DMS 273 (cell line): ENCODE data around the gene MRPL19.
A peak's percentile ranks its signal among the peaks of the same experiment; 100 is the strongest.
"Not testable (repeated sequence)": the region's sequence is repeated elsewhere in the genome, so short reads cannot be mapped to it uniquely, and the experiment has no call there.

Source experiments
- DNase-seq: peaks from one replicate; lab custom pipeline; 2025; ENCODE audit not compliant: unreplicated experiment; lab: John Stamatoyannopoulos, UW

MRPL19 gene

GRCh38 chr2:75657798-75658197 lies 11.2 kb downstream of the MRPL19 start:
- DNase-seq = no peak

DNA sequence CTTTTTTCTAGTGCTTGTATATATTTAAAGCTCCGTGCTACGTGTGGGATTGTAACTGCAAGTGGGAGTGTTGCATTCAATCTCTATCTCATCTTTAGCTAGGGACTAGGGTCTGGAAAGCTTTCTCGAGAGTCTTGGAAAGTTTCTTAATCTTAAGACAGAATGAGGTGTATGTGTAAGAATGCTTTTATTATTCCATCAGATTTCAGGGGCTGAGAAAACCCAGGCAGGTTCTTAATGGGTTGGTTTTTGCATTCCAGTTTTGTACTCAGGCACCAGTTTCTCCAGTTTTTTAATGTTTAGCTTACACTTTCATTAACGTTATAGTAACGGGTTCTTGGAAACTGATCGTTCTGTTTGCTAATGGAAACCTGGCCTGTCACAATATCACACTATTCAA lies 20.3 kb downstream of the MRPL19 start:
- no peak for DNase-seq

DNA sequence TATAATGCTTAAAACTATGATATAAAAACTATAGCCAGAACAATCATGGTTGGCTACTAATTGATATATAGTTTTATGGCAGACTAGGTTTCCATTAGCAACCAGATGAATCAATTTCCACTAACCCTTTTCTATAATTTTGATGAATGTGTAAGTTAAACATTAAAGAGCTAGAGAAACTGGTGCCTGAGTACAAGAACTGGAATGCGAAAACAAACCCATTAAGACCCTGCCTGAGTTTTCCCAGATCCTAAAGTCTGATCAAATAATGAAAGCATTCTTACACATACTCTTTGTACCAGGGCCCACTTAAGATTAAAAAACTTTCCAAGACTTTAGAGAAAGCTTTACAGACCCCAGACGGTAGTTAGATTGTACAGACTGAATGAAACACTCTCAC lies 21.3 kb downstream of the MRPL19 start:
- no peak for DNase-seq

DNA sequence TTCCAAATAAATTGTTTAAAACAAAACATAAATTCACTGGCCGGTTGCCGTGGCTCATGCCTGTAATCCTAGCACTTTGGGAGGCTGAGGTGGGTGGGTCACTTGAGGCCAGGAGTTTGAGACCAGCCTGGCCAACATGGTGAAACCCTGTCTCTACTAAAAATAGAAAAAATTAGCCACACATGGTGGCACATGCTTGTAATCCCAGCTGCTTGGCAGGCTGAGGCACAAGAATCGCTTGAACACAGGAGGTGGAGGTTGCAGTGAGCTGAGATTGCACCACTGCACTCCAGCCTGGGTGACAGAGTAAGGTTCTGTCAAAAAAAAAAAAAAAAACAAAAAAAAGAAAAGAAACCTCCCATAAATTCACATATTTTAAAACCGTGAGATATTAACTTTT lies 28.8 kb downstream of the MRPL19 start:
- peak; percentile 64 for DNase-seq

DNA sequence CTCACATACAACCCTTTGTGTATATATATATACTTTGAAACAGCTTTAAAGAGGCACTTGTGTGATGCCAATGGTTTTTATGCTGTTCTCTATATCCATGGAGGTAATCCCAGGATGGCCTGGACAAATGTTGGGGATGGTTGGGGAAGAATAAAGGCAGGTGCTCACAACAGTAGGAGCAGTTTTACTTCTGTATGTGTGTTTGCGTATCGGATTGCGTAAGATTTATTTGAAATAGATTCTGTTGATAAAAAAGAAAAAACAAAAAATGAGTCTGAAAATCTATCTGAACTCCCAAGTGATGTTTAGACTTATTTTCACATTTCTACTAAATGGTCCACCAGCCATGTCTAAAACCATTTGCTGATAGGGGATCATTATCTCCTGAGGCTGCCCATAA lies 29.3 kb downstream of the MRPL19 start:
- no peak for DNase-seq

- no peak for DNase-seq
Measured at GRCh38 chr2:75676464-75676863, 29.9 kb downstream of the MRPL19 start.

- DNase-seq = no peak
Measured at GRCh38 chr2:75679556-75679955, 33.0 kb downstream of the MRPL19 start.

- DNase-seq = no peak
Measured at GRCh38 chr2:75680402-75680801, 33.8 kb downstream of the MRPL19 start.

GRCh38 chr2:75683430-75683829 lies 36.8 kb downstream of the MRPL19 start:
- DNase-seq = not testable (repeated sequence)

DNA sequence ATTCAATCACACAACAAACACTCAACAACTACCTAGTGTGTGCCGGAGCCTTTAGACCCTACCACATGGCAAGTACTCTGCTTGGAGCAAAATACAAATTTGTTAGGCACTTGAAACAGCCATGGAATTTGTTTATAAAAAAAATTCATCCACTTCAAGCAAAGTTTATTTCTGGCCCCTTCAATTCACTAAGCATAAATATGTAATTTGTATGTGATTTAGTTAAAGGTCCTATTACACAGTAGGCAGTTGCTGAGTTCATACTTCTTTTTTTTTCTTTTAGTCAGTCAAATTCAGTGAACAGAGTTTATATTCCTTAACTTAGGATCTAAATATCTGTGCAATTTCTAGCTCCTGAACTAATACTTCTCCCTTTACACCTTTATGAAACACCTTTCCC lies 41.6 kb downstream of the MRPL19 start:
- DNase-seq = no peak

- no peak for DNase-seq
Measured at GRCh38 chr2:75698918-75699317, 52.3 kb downstream of the MRPL19 start.

GRCh38 chr2:75702593-75702992 lies 56.0 kb downstream of the MRPL19 start:
- DNase-seq = no peak

- DNase-seq = no peak
Measured at GRCh38 chr2:75703589-75704287, 57.2 kb downstream of the MRPL19 start.

DNA sequence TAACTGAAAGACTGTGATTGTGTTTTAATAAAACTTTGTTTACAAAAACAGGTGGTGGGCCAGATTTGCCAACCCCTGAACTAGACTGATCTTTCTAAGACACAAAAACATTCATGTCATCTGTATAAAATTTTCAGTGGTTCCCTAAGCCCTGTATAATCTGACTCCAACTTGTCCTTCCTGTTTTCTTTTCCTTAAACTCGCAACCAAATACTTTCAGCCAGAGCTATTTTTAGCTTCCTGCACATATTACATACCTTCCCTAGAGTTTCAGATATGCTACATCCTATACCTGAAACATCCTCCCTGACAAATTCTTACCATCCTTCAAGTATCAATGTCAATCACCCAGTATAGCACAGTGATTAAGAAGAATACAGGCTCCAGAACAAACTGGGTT lies 59.3 kb downstream of the MRPL19 start:
- no peak for DNase-seq

- no peak for DNase-seq
Measured at GRCh38 chr2:75707901-75708300, 61.3 kb downstream of the MRPL19 start.

- DNase-seq = peak; percentile 19
Measured at GRCh38 chr2:75709297-75709696, 62.7 kb downstream of the MRPL19 start.

GRCh38 chr2:75710220-75710576 lies 63.6 kb downstream of the MRPL19 start:
- no peak for DNase-seq

DNA sequence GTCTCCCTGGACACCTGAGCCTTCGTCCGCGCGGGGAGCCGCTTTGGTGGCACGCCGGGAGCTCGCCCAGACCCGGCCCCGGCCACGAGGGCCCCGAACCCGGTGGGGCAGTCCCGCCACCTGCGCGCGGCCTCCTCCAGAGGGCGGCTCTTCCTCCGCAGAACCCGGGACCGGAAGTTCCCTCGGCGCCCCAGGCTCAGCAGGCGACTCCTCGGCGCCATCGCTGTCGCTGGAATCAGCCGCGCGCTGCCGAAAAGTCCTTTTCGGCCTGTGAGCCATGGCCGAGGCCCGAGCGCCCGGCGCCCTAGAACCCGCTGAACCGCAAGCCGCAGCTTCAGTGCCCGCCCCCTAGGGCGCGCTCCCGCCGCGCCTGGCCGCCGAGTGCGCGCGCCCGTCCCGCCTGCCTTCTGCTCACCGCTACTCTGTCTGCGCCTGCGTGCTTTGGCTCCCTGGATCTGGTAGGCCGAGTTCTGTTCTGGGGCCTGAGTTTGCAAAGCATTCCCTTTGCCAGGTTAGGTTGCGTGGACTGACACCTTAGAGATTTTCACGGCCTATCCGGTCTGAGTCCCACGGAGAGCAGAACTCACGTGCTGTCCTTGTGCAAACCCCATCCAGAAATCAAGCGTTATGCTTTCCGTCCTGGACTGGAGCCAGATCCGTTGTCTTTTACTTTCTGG lies 64.1 kb downstream of the MRPL19 start, which contains the start of gene GCFC2:
Gene GCFC2, minus strand, starts transcription at position 339 of the 677 bp plus-strand sequence. Its CDS starts 60 bp downstream, at position 279.
- peak; percentile 97 for DNase-seq

- not testable (repeated sequence) for DNase-seq
Measured at GRCh38 chr2:75711590-75711989, 65.0 kb downstream of the MRPL19 start.

GRCh38 chr2:75716406-75716805 lies 69.8 kb downstream of the MRPL19 start:
- DNase-seq = peak; percentile 17

DNA sequence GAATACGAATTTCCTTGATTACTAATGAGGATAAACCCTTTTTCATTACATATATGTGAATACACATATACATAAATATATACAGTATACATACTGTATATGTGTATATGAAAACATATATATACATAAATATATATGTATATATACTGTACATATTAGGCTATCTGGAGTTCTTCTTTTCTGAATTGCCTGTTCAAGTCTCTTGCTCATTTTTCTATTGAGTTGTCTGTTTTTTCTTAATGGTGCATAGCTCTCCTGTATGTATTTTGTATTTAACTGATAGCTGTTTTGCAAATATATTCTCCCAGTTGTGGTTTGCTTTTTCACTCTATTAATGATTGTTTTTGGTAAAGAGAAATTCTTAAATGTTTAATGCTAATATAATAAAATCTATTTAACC lies 73.0 kb downstream of the MRPL19 start:
- no peak for DNase-seq

- no peak for DNase-seq
Measured at GRCh38 chr2:75720525-75720924, 73.9 kb downstream of the MRPL19 start.

DNA sequence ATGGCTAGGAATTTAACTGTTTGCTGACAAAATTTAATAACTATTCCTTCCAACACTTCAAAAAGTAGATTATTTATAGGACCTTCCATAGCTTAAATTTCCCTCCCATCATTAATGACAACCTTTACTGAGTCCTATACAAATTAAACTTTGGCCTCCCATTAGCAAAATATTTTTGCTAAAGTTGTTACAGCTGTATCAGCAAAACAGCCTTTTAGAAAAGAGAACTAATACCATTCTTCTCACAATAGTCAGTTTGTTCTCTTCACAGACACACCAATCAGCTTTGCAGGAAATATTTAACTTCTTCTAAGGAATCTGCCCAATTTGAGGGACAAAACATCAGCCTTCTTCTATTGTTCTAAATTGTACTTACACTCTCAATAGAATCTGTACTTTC lies 76.1 kb downstream of the MRPL19 start:
- DNase-seq = no peak
